GM12874 (cell line): ENCODE results near the gene DNASE1L2.

Experiments used
- CTCF ChIP-seq: IDR thresholded peaks from 2 replicates; pipeline ENCODE4 v1.5.1; 2011; ENCODE audit warnings: low read depth, mild to moderate bottlenecking, control low read depth, low read length, moderate library complexity; ENCODE audit not compliant: insufficient read depth

DNASE1L2 gene

GRCh38 chr16:2214719-2214968 is 21.6 kb upstream of the DNASE1L2 start, which contains the start of gene PGP:
PGP (minus strand) TSS chr16:2214840; CDS start chr16:2214777, 63 bp downstream.
- no peak for TF ChIP-seq CTCF

- TF ChIP-seq CTCF = no peak
These were observed 19.9 kb upstream of the DNASE1L2 start for GRCh38 chr16:2216330-2216729.

- no peak for TF ChIP-seq CTCF
These were observed 12.9 kb upstream of the DNASE1L2 start, which contains the start of gene E4F1 for GRCh38 chr16:2223221-2223941. E4F1 (plus strand) TSS chr16:2223591; CDS start chr16:2223614, 23 bp downstream.

GRCh38 chr16:2223942-2224486 is 12.2 kb upstream of the DNASE1L2 start:
- TF ChIP-seq CTCF = no peak

- no peak for TF ChIP-seq CTCF
These were observed 9.9 kb upstream of the DNASE1L2 start for GRCh38 chr16:2226245-2226793.

GRCh38 chr16:2226918-2227317 is 9.3 kb upstream of the DNASE1L2 start:
- no peak for TF ChIP-seq CTCF

- TF ChIP-seq CTCF = no peak
These were observed 8.0 kb upstream of the DNASE1L2 start for GRCh38 chr16:2228161-2228824.
